GM13976 (cell line): ENCODE data around the gene USP51.

Source experiments
- DNase-seq: peaks from one replicate; pipeline ENCODE4 v3.0.0; 2012; ENCODE audit warnings: low spot score
- CTCF ChIP-seq: IDR thresholded peaks from 2 replicates; pipeline ENCODE4 v1.5.1; 2012; ENCODE audit warnings: borderline replicate concordance, mild to moderate bottlenecking; ENCODE audit not compliant: insufficient read depth; ENCODE audit errors: extremely low read depth, missing control alignments, control extremely low read depth
- in situ Hi-C: fragments of 300-500 bp; cut with MboI; formaldehyde crosslinking; loops from one replicate; pipeline ENCODE4 v1.12.0; 2022; ENCODE audit warnings: low sequenced_read_pairs, mixed read lengths, inconsistent platforms; ENCODE audit not compliant: unreplicated experiment

Gene USP51

GRCh38 chrX:55490974-55491373 lies 1.3 kb upstream of the USP51 start:
- in situ Hi-C loops, result no loop called here

GRCh38 chrX:55490121-55490520 lies 473 bp upstream of the USP51 start:
- in situ Hi-C loops, result no loop called here
- TF ChIP-seq CTCF, result no peak
- DNase-seq, result no peak

More at GRCh38 chrX:55490974-55491373, 1.3 kb upstream of the USP51 start:
- no peak for DNase-seq
- TF ChIP-seq CTCF, result no peak

- TF ChIP-seq CTCF, result no peak
- in situ Hi-C loops, result no loop called here
- DNase-seq, result peak; percentile 60
Observed at GRCh38 chrX:55488593-55489313, 895 bp downstream of the USP51 start.

- TF ChIP-seq CTCF, result no peak
- in situ Hi-C loops, result no loop called here
- no peak for DNase-seq
Observed at GRCh38 chrX:55488006-55488592, 1.5 kb downstream of the USP51 start.

- no peak for DNase-seq
- no peak for TF ChIP-seq CTCF
- in situ Hi-C loops, result no loop called here
Observed at GRCh38 chrX:55487143-55487542, 2.5 kb downstream of the USP51 start.

- no peak for TF ChIP-seq CTCF
- no peak for DNase-seq
- in situ Hi-C loops, result no loop called here
Observed at GRCh38 chrX:55486736-55487135, 2.9 kb downstream of the USP51 start.

GRCh38 chrX:55484948-55485347 lies 4.7 kb downstream of the USP51 start:
- no peak for TF ChIP-seq CTCF
- in situ Hi-C loops, result no loop called here
- no peak for DNase-seq
